Spleen (tissue), 7 donors: ENCODE results near the gene MSL3B.

Experiments
- POLR2A ChIP-seq, 3 donors: fragments of 450-650 bp; IDR thresholded peaks; one replicate each; pipeline ENCODE4 v1.5.1; 2017; ENCODE audit warnings: antibody characterized with exemption in 3 of 3, mild to moderate bottlenecking in 1 of 3
- TF ChIP-seq, protein P1 (sequence below), 11 experiments: fragments of 200-600 bp in 7 of 11; fragments of 450-650 bp in 4 of 11; sonication (generic) in 4 of 11; IDR thresholded peaks in 8 of 11; conservative IDR thresholded peaks in 3 of 11; 1 replicate in 7 of 11; 2 replicates in 4 of 11; pipeline versions ENCODE4 v1.4.0 to v1.8.0; 2016 to 2021; ENCODE audit warnings: antibody characterized with exemption in 11 of 11, inconsistent platforms in 4 of 11, mild to moderate bottlenecking in 1 of 11
- donor health status: DM: no; HTN: no; CAD: no; lungs with moderate emphysema.
- donor health status: DM: no; HTN: no; CAD: no.
- donor health status: DM: no; HTN: no; CAD: no.

DNA sequence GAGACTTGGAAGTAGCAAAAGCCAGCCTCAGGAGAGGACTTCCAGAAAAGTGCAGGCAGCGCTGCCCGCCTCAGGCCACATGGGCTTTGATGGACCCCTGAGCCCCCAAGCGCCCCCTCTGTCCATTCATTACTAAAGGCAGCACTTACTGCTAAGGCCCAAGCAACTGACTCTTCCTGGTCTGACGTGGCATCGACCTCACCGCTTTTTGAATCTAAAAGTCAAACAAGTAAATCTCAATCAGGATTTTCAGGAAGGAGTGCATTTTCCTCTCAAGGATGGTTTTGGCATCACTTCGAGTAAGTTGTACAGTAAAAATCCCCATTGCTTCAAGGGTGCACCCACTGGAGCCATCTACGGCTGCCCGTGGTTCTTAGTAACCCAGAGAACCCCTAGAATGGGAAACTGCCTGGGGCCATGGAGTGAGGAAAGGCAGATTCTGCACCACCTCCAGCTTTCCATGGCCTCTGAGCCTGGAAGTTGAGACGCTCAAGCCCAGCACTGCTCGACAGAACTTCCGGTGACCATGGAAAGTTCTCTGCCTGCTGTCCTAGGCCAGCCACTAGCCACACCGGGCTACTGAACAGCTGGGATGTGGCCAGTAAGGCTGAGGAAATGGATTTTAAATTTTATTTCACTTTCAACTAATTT lies 20.8 kb downstream of the MSL3B start:
- TF ChIP-seq, protein P1, sequence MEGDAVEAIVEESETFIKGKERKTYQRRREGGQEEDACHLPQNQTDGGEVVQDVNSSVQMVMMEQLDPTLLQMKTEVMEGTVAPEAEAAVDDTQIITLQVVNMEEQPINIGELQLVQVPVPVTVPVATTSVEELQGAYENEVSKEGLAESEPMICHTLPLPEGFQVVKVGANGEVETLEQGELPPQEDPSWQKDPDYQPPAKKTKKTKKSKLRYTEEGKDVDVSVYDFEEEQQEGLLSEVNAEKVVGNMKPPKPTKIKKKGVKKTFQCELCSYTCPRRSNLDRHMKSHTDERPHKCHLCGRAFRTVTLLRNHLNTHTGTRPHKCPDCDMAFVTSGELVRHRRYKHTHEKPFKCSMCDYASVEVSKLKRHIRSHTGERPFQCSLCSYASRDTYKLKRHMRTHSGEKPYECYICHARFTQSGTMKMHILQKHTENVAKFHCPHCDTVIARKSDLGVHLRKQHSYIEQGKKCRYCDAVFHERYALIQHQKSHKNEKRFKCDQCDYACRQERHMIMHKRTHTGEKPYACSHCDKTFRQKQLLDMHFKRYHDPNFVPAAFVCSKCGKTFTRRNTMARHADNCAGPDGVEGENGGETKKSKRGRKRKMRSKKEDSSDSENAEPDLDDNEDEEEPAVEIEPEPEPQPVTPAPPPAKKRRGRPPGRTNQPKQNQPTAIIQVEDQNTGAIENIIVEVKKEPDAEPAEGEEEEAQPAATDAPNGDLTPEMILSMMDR (IDR thresholded peaks at IDR 0.05 in 8 of 11, conservative IDR thresholded peaks at IDR 0.05 in 3 of 11): no peak
- TF ChIP-seq POLR2A (IDR thresholded peaks at IDR 0.05): no peak
